SJSA1 (cell line): ENCODE data around the gene MORN5. TPM values are rescaled to one million over a fixed set of nuclear protein-coding genes. Genes with fewer than 3 reads are reported as not detected.

Source experiments
- DNase-seq, 2 experiments: peaks; one replicate each; pipeline ENCODE4 v3.0.0-alpha.2; 2015 to 2020; ENCODE audit warnings: low spot score in 2 of 2, low read depth in 1 of 2
- H3K27ac ChIP-seq: fragments of 250-450 bp; sonication (Bioruptor Pico); 2 replicates; pipeline ENCODE4 v1.5.1; 2020; ENCODE audit warnings: mild to moderate bottlenecking, moderate library complexity
- H3K27me3 ChIP-seq: fragments of 250-450 bp; sonication (Bioruptor Pico); replicated peaks from 2 replicates; pipeline ENCODE4 v1.5.1; 2020; ENCODE audit warnings: mild to moderate bottlenecking, moderate library complexity
- H3K36me3 ChIP-seq: fragments of 250-450 bp; sonication (Bioruptor Pico); 2 replicates; pipeline ENCODE4 v1.5.1; 2020; ENCODE audit warnings: mild to moderate bottlenecking
- H3K4me1 ChIP-seq: fragments of 250-450 bp; sonication (Bioruptor Pico); replicated peaks from 2 replicates; pipeline ENCODE4 v1.6.1; 2021; ENCODE audit warnings: mild to moderate bottlenecking
- H3K4me3 ChIP-seq: fragments of 250-450 bp; sonication (Bioruptor Pico); 2 replicates; pipeline ENCODE4 v1.5.1; 2020; ENCODE audit warnings: mild to moderate bottlenecking
- H3K9me3 ChIP-seq: fragments of 250-450 bp; sonication (Bioruptor Pico); replicated peaks from 2 replicates; pipeline ENCODE4 v1.5.1; 2020; ENCODE audit warnings: mild to moderate bottlenecking
- total RNA-seq: library from RNA; depleted of rRNA; stranded (reverse); fragments of >200 nt; shearing (Covaris generic); gene quantifications from 2 replicates; pipeline ENCODE4 v1.2.3, GENCODE V29; 2014; rRNA removed

MORN5 gene
- total RNA-seq, 1 experiment from 2014 or later: not detected

DNA sequence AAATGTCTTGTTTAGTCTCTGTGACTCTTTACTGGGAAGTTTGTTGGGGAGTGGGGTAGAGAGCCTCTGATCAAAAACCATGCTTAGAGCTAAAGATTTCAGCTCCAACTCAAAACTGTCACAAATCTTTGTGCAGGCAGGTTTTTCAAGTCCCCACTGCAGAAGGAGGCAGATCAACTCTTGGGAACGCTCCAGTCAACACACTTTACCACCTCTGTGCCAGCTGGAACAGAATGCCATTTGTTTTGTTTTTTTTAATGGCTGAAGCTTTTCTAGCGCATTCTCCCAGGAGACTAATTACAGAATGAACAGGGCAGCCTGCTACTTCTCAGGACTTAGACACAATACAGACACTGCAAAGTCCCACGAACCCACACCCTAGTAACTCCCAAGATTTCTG lies 87.0 kb downstream of the MORN5 start:
- H3K27ac ChIP-seq: no peak overlapping the region
- no peaks in the 10 kb centered on the region for H3K9me3 ChIP-seq
- no peak for DNase-seq
- H3K27me3 ChIP-seq: no peaks in the 10 kb centered on the region
- peaks cover 69% of the 10 kb centered on the region for H3K36me3 ChIP-seq
- no peaks in the 10 kb centered on the region; the same call in 1 of the 2 replicates for H3K4me1 ChIP-seq
- H3K4me3 ChIP-seq: no peak overlapping the region

DNA sequence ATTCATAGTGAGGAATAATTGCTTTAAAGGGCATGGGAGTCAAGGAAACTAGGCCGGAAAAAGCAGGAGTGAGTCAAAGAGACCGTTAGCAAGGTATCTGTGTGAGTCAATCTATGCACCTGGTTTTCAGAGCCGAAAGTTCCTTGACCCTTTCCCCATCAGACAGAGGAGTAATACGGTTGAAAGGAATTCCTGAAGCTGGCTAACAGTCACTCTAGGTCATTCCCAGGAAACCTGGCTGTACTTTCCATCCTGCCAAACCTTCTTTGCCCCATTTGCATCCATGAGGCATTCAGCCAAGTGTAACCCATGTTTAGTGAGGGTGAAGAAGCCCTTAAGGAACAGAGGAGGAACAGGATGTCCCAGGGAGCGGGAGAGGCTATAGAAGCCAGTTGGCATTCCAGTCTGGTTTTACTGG lies 88.7 kb downstream of the MORN5 start:
- Histone ChIP-seq H3K4me3 (no peak overlapping the region), H3K36me3 (peaks cover 67% of the 10 kb centered on the region), H3K9me3 (no peaks in the 10 kb centered on the region)

More for the DNA sequence above, 88.7 kb downstream of the MORN5 start:
- H3K27me3 ChIP-seq: no peaks in the 10 kb centered on the region
- no peak for DNase-seq
- H3K27ac ChIP-seq: no peak overlapping the region
- H3K4me1 ChIP-seq: peaks cover 8% of the 10 kb centered on the region

Other genes starting within 250 kb of the MORN5 start
- 3.8 and 5.5 TPM in 2 replicates for gene TTLL11, start 66.6 kb upstream of the MORN5 start, total RNA-seq
- gene NDUFA8, start 129 bp upstream of the MORN5 start, total RNA-seq: 38.5 and 47.8 TPM in 2 replicates
- gene LHX6, start 69.0 kb downstream of the MORN5 start, total RNA-seq: 4.6 and 6.4 TPM in 2 replicates
- 9.8 and 17.6 TPM in 2 replicates for gene RBM18, start 104.9 kb downstream of the MORN5 start, total RNA-seq
- gene MRRF, start 105.0 kb downstream of the MORN5 start, total RNA-seq: 21.8 and 26.6 TPM in 2 replicates
- gene PTGS1, start 211.1 kb downstream of the MORN5 start, total RNA-seq: 0.39 and 0.97 TPM in 2 replicates